HepG2 (cell line): ENCODE results near the gene FN1. TPM values are rescaled to one million over a fixed set of nuclear protein-coding genes. Genes with fewer than 3 reads are reported as not detected.

ENCODE experiments used
- ARHGAP35 ChIP-seq: sonication (generic); formaldehyde crosslinking; IDR thresholded peaks from 2 replicates; pipeline ENCODE4 v1.9.0; 2022; ENCODE audit warnings: mild to moderate bottlenecking, inconsistent platforms, moderate library complexity, missing genetic modification reagents, borderline replicate concordance
- EEA1 ChIP-seq: sonication (generic); formaldehyde crosslinking; IDR thresholded peaks from 2 replicates; pipeline ENCODE4 v1.5.1; 2020; ENCODE audit warnings: mild to moderate bottlenecking, missing genetic modification reagents, borderline replicate concordance
- KLF12 ChIP-seq: sonication (generic); formaldehyde crosslinking; IDR thresholded peaks from 2 replicates; pipeline ENCODE4 v1.4.0; 2020; ENCODE audit warnings: missing genetic modification reagents, borderline replicate concordance
- NFE2L2 ChIP-seq: fragments of 150-350 bp; IDR thresholded peaks from 2 replicates; pipeline ENCODE4 v1.6.1; 2014; ENCODE audit warnings: low read length
- PBX3 ChIP-seq: sonication (generic); formaldehyde crosslinking; IDR thresholded peaks from 2 replicates; pipeline ENCODE4 v1.8.1; 2023; ENCODE audit warnings: missing genetic modification reagents, inconsistent platforms, borderline replicate concordance
- PHF5A ChIP-seq: IDR thresholded peaks from one replicate; pipeline ENCODE4 v1.6.1; 2018; ENCODE audit warnings: low read depth, missing genetic modification reagents; ENCODE audit not compliant: unreplicated experiment
- POLR2A ChIP-seq, 2 experiments: IDR thresholded peaks; 2 replicates each; pipeline ENCODE4 v1.6.1; 2011; ENCODE audit warnings: low read depth in 2 of 2, low read length in 2 of 2, mild to moderate bottlenecking in 1 of 2, moderate library complexity in 1 of 2; ENCODE audit not compliant: insufficient read depth in 1 of 2
- PRMT3 ChIP-seq: sonication (generic); formaldehyde crosslinking; IDR thresholded peaks from 2 replicates; pipeline ENCODE4 v1.8.1; 2022; ENCODE audit warnings: low read depth, mild to moderate bottlenecking, moderate library complexity, missing genetic modification reagents, borderline replicate concordance
- RFX1 ChIP-seq: fragments of 450-650 bp; IDR thresholded peaks from 2 replicates; pipeline ENCODE4 v1.6.1; 2017
- SP2 ChIP-seq: sonication (generic); formaldehyde crosslinking; IDR thresholded peaks from 2 replicates; pipeline ENCODE4 v1.5.1; 2020; ENCODE audit warnings: mild to moderate bottlenecking, missing genetic modification reagents
- TARDBP ChIP-seq: sonication (generic); formaldehyde crosslinking; IDR thresholded peaks from 2 replicates; pipeline ENCODE4 v1.8.0; 2022; ENCODE audit warnings: mild to moderate bottlenecking, missing genetic modification reagents
- ZBTB14 ChIP-seq: sonication (generic); formaldehyde crosslinking; IDR thresholded peaks from 2 replicates; pipeline ENCODE4 v1.4.0; 2020; ENCODE audit warnings: missing genetic modification reagents
- ZBTB34 ChIP-seq: sonication (generic); formaldehyde crosslinking; IDR thresholded peaks from 2 replicates; pipeline ENCODE4 v1.8.0; 2022; ENCODE audit warnings: mild to moderate bottlenecking, missing genetic modification reagents
- ZBTB38 ChIP-seq: sonication (generic); formaldehyde crosslinking; IDR thresholded peaks from 2 replicates; pipeline ENCODE4 v1.5.1; 2020; ENCODE audit warnings: mild to moderate bottlenecking, missing genetic modification reagents
- ZBTB43 ChIP-seq: sonication (generic); formaldehyde crosslinking; conservative IDR thresholded peaks from 2 replicates; pipeline ENCODE4 v1.4.0; 2020; ENCODE audit warnings: missing genetic modification reagents
- ZFP82 ChIP-seq: sonication (generic); formaldehyde crosslinking; IDR thresholded peaks from 2 replicates; pipeline ENCODE4 v1.5.1; 2020; ENCODE audit warnings: mild to moderate bottlenecking, missing genetic modification reagents, borderline replicate concordance
- ZNF207 ChIP-seq: fragments of 450-650 bp; IDR thresholded peaks from 2 replicates; pipeline ENCODE4 v1.6.1; 2016; ENCODE audit warnings: antibody characterized with exemption, borderline replicate concordance
- ZNF382 ChIP-seq: sonication (generic); formaldehyde crosslinking; IDR thresholded peaks from 2 replicates; pipeline ENCODE4 v1.5.0; 2020; ENCODE audit warnings: missing genetic modification reagents, mild to moderate bottlenecking, borderline replicate concordance
- ZNF576 ChIP-seq: sonication (generic); formaldehyde crosslinking; IDR thresholded peaks from 2 replicates; pipeline ENCODE4 v1.4.0; 2020; ENCODE audit warnings: mild to moderate bottlenecking, missing genetic modification reagents
- ZNF577 ChIP-seq: sonication (generic); formaldehyde crosslinking; IDR thresholded peaks from 2 replicates; pipeline ENCODE4 v1.4.0; 2020; ENCODE audit warnings: mild to moderate bottlenecking, low read depth, missing genetic modification reagents, borderline replicate concordance
- ZNF652 ChIP-seq: IDR thresholded peaks from 2 replicates; pipeline ENCODE4 v1.6.1; 2016; ENCODE audit warnings: low read depth, borderline replicate concordance
- ZNF678 ChIP-seq: sonication (generic); formaldehyde crosslinking; IDR thresholded peaks from 2 replicates; pipeline ENCODE4 v1.4.0; 2020; ENCODE audit warnings: mild to moderate bottlenecking, missing genetic modification reagents
- ZNF740 ChIP-seq: sonication (generic); formaldehyde crosslinking; IDR thresholded peaks from 2 replicates; pipeline ENCODE4 v1.4.0; 2020; ENCODE audit warnings: missing genetic modification reagents
- ZNF816 ChIP-seq: sonication (generic); formaldehyde crosslinking; IDR thresholded peaks from 2 replicates; pipeline ENCODE4 v1.8.0; 2022; ENCODE audit warnings: missing genetic modification reagents, mild to moderate bottlenecking, borderline replicate concordance
- ZSCAN31 ChIP-seq: sonication (generic); formaldehyde crosslinking; IDR thresholded peaks from 2 replicates; pipeline ENCODE4 v1.5.0; 2020; ENCODE audit warnings: low read depth, mild to moderate bottlenecking, missing genetic modification reagents
- polyA plus RNA-seq, 8 experiments: library from polyadenylated mRNA; depleted of rRNA in 3 of 8; stranded (reverse) in 7 of 8; unstranded in 1 of 8; fragments of >200 nt; fragmentation: Illumina TruSeq in 4 of 8; extraction: Trizol in 4 of 8; gene quantifications; 2 replicates each; pipeline versions ENCODE4 v1.2.1 to v1.2.3, GENCODE V29; 2011 to 2016; ENCODE audit warnings: low read depth in 4 of 8, missing spikeins in 1 of 8, mixed read lengths in 1 of 8; ENCODE audit not compliant: insufficient read depth in 1 of 8
- total RNA-seq, 5 experiments: library from RNA; depleted of rRNA; stranded (reverse); fragments of >200 nt; fragmentation: Illumina TruSeq; extraction: Trizol; gene quantifications; 2 replicates each; pipeline ENCODE4 v1.2.3, GENCODE V29; 2016; ENCODE audit warnings: low read depth in 1 of 5

FN1 gene
- total and polyA plus RNA-seq, 2 of the 13 experiments (the other 11 are each of a cell fraction or from before 2014, with no cell fraction given) = 1,847 to 6,471 TPM

GRCh38 chr2:215374642-215375466 is 61.0 kb downstream of the FN1 start (continued):
- no peak for TF ChIP-seq ZNF382 (CRISPR knock-in tag)
- TF ChIP-seq ZBTB14 (CRISPR knock-in tag) = no peak
- TF ChIP-seq TARDBP = no peak
- no peak for TF ChIP-seq ZNF740
- no peak for TF ChIP-seq ZBTB38 (CRISPR knock-in tag)
- TF ChIP-seq KLF12 (CRISPR knock-in tag) = no peak
- no peak for TF ChIP-seq ZNF678 (CRISPR knock-in tag)
- no peak for TF ChIP-seq PBX3 (CRISPR knock-in tag)
- no peak for TF ChIP-seq NFE2L2
- TF ChIP-seq ZNF577 (CRISPR knock-in tag) = no peak
- TF ChIP-seq SP2 (CRISPR knock-in tag) = no peak
- TF ChIP-seq ZNF652 (CRISPR knock-in tag) = no peak
- TF ChIP-seq ZFP82 (CRISPR knock-in tag) = 0 out of 2 replicates have a peak, but pooled peaks have one; percentile 42
- no peak for TF ChIP-seq ZSCAN31
- peak; percentile 40 to 43; a peak in 2 of 4 replicates for TF ChIP-seq POLR2A (IDR thresholded peaks at IDR 0.05; ENCODE audit: insufficient read depth in 1 of 2, low read depth in 2 of 2, low read length in 2 of 2)
- no peak for TF ChIP-seq RFX1
- TF ChIP-seq ZNF207 = no peak
- TF ChIP-seq PRMT3 (CRISPR knock-in tag) = no peak
- peak; percentile 56 for TF ChIP-seq PHF5A
- no peak for TF ChIP-seq EEA1 (CRISPR knock-in tag)
- no peak for TF ChIP-seq ZBTB43 (CRISPR knock-in tag)
- TF ChIP-seq ZNF576 (CRISPR knock-in tag) = no peak
- no peak for TF ChIP-seq ZBTB34
- peak; percentile 52; the same call in 1 of the 2 replicates for TF ChIP-seq ZNF816 (CRISPR knock-in tag)
- no peak for TF ChIP-seq ARHGAP35 (CRISPR knock-in tag)
